ENCODE measurements around the gene DEFB132. TPM values are rescaled to one million over a fixed set of nuclear protein-coding genes. Genes with fewer than 3 reads are reported as not detected.

DEFB132 gene
- total and polyA plus RNA-seq, 2 of the 4 experiments (the other 2 are of a cell fraction): not detected

- BruUV-seq (replicated peaks): no TSS peak
- Histone ChIP-seq H4K8ac (ENCODE audit: low read depth in 2 of 2, low read length in 2 of 2) (no peak within 1 kb of the TSS), H3K4ac (ENCODE audit: low read depth, low read length) (no peak within 1 kb of the TSS), H3K9ac (ENCODE audit: low read depth, low read length) (no peak within 1 kb of the TSS), H3K9me1 (ENCODE audit: insufficient read depth, low read length) (no peaks in the 10 kb centered on the region), H3K56ac (ENCODE audit: extremely low read depth, insufficient read depth, low read length) (no peak within 1 kb of the TSS), H3K27me3 (ENCODE audit: control insufficient read depth, insufficient read depth, low read length) (peaks cover 3% of the 10 kb centered on the region), H2BK20ac (ENCODE audit: low read depth, low read length) (no peak within 1 kb of the TSS), H4K91ac (ENCODE audit: insufficient read depth, low read depth, low read length) (no peak within 1 kb of the TSS), H3K79me1 (ENCODE audit: low read depth in 1 of 2, low read length in 2 of 2) (no peaks in the 10 kb centered on the region), H3K4me2 (ENCODE audit: low read depth, low read length) (no peak within 1 kb of the TSS), H2AFZ (replicated peaks; ENCODE audit: low read length, poor library complexity) (no peak within 1 kb of the TSS), H2BK15ac (ENCODE audit: low read depth, low read length) (no peak within 1 kb of the TSS), H2AK5ac (ENCODE audit: low read depth, low read length) (no peak within 1 kb of the TSS), H3K4me1 (ENCODE audit: control insufficient read depth, insufficient read depth, low read length) (no peaks in the 10 kb centered on the region), H2BK5ac (ENCODE audit: low read depth, low read length, poor library complexity, severe bottlenecking) (no peak within 1 kb of the TSS), H3K9me3 (ENCODE audit: control insufficient read depth, insufficient read depth, low read length) (no peaks in the 10 kb centered on the region), H3K27ac (ENCODE audit: insufficient read depth, low read length) (no peak within 1 kb of the TSS), H3K36me3 (ENCODE audit: control insufficient read depth, insufficient read depth, low read length) (no peaks in the 10 kb centered on the region), H3K18ac (ENCODE audit: low read depth, low read length) (no peak within 1 kb of the TSS), H3K14ac (replicated peaks; ENCODE audit: low read depth, low read length) (no peak within 1 kb of the TSS), H2BK120ac (ENCODE audit: low read depth, low read length) (no peak within 1 kb of the TSS), H4K5ac (ENCODE audit: low read depth, low read length) (no peak within 1 kb of the TSS), H2AK9ac (replicated peaks; ENCODE audit: low read depth, low read length, poor library complexity) (no peak within 1 kb of the TSS), H4K20me1 (ENCODE audit: insufficient read depth, low read length) (no peaks in the 10 kb centered on the region), H3K23ac (ENCODE audit: low read depth, low read length) (no peak within 1 kb of the TSS), H3K4me3 (ENCODE audit: insufficient read depth, low read depth, low read length) (no peak within 1 kb of the TSS)
- dilution Hi-C loops (cut with HindIII; ENCODE audit: low sequenced_read_pairs, unreplicated experiment) (no loop called here), in situ Hi-C loops (cut with MboI; ENCODE audit: low sequenced_read_pairs) (no loop called here), intact Hi-C loops (cut with micrococcal nuclease) (no loop called here)
- WGBS, 2 experiments (ENCODE audit: extremely low coverage in 2 of 2, insufficient read length in 1 of 2): no CpG with 5 or more reads among the region's 3 CpGs
- DNase-seq (no peak), ATAC-seq (ENCODE audit: low read depth) (no peak)
- POLR2A ChIA-PET (ENCODE audit: unreplicated experiment): no interaction called here
- TF ChIP-seq ELK1 (IDR thresholded peaks at IDR 0.05; ENCODE audit: borderline replicate concordance, low read depth, low read length) (no peak), NFE2L2 (IDR thresholded peaks at IDR 0.05; ENCODE audit: low read depth, low read length) (no peak), MXI1 (IDR thresholded peaks at IDR 0.05; ENCODE audit: borderline replicate concordance, low read depth, low read length) (no peak), RFX5 (IDR thresholded peaks at IDR 0.05; ENCODE audit: low read depth, low read length) (no peak), RAD21 (IDR thresholded peaks at IDR 0.05; ENCODE audit: low read length) (no peak), CHD1 (IDR thresholded peaks at IDR 0.05; ENCODE audit: low read depth, low read length) (no peak), USF2 (IDR thresholded peaks at IDR 0.05; ENCODE audit: low read depth, low read length) (no peak), MAZ (IDR thresholded peaks at IDR 0.05; ENCODE audit: borderline replicate concordance, low read depth, low read length) (no peak), CTCF (conservative IDR thresholded peaks at IDR 0.05; ENCODE audit: low read depth, low read length) (no peak), CEBPB (IDR thresholded peaks at IDR 0.05; ENCODE audit: low read depth, low read length) (no peak), MAFK (IDR thresholded peaks at IDR 0.05; ENCODE audit: low read depth, low read length) (no peak), FOS (IDR thresholded peaks at IDR 0.05; ENCODE audit: low read depth, low read length) (no peak), POLR2A (IDR thresholded peaks at IDR 0.05; ENCODE audit: low read depth, low read length) (no peak), SMC3 (IDR thresholded peaks at IDR 0.05; ENCODE audit: low read depth, low read length) (no peak), RCOR1 (IDR thresholded peaks at IDR 0.05; ENCODE audit: insufficient replicate concordance, low read length) (no peak), BHLHE40 (IDR thresholded peaks at IDR 0.05; ENCODE audit: low read depth, low read length) (no peak)
- CTCF ChIA-PET: interaction anchor here (0.6 kb wide), 1 partner anchor 311 kb away, joined by 6 read pairs; no protein-coding TSS in a partner anchor
Observed at GRCh38 chr20:226958-227357, 30.6 kb upstream of the DEFB132 start, which contains the start of gene DEFB129. TSS of gene DEFB129 (plus strand) at chr20:227258. CDS start at chr20:227289, 31 bp downstream.
